Stomach (tissue), 9 donors: ENCODE data around the gene CDHR5. TPM values are rescaled to one million over a fixed set of nuclear protein-coding genes. Genes with fewer than 3 reads are reported as not detected.
A peak's percentile ranks its signal among the peaks of the same experiment; 100 is the strongest.

Source experiments
- DNase-seq, 2 donors: peaks; one replicate each; pipeline versions ENCODE4 v3.0.0 to v3.0.0-alpha.2; 2013 to 2019
- H3K27ac ChIP-seq, 5 donors: fragments of 200-600 bp in 4 of 5; sonication (generic) in 4 of 5; one replicate each; pipeline ENCODE4 v1.5.1; 2013 to 2019; ENCODE audit warnings: mild to moderate bottlenecking in 1 of 5, moderate library complexity in 1 of 5
- H3K27me3 ChIP-seq, 3 donors: fragments of 200-600 bp; sonication (generic); one replicate each; pipeline ENCODE4 v1.5.1; 2017 to 2019; ENCODE audit warnings: mixed run types in 1 of 3
- H3K36me3 ChIP-seq, 4 donors: fragments of 200-600 bp; sonication (generic); 1 replicate in 3 of 4; 2 replicates in 1 of 4; pipeline ENCODE4 v1.5.1; 2016 to 2019
- H3K4me1 ChIP-seq, 4 donors: fragments of 200-600 bp; sonication (generic); one replicate each; pipeline ENCODE4 v1.5.1; 2016 to 2019
- H3K4me3 ChIP-seq, 4 donors: fragments of 200-600 bp; sonication (generic) in 3 of 4; one replicate each; pipeline ENCODE4 v1.5.1; 2016 to 2019; ENCODE audit warnings: mild to moderate bottlenecking in 1 of 4
- H3K9me3 ChIP-seq, 4 donors: fragments of 200-600 bp; sonication (generic); one replicate each; pipeline ENCODE4 v1.5.1; 2016 to 2019
- CTCF ChIP-seq, 7 experiments: fragments of 450-650 bp in 4 of 7; fragments of 200-600 bp in 3 of 7; sonication (generic) in 3 of 7; IDR thresholded peaks; one replicate each; pipeline ENCODE4 v1.5.1; 2016 to 2019; ENCODE audit warnings: antibody characterized with exemption in 7 of 7, control low read depth in 2 of 7, mild to moderate bottlenecking in 1 of 7
- EP300 ChIP-seq: sonication (generic); formaldehyde crosslinking; IDR thresholded peaks from one replicate; pipeline ENCODE4 v1.6.1; 2017; ENCODE audit warnings: antibody characterized with exemption
- POLR2A ChIP-seq, 4 donors: fragments of 450-650 bp; IDR thresholded peaks; one replicate each; pipeline ENCODE4 v1.6.1; 2016; ENCODE audit warnings: antibody characterized with exemption in 4 of 4, control low read depth in 2 of 4, mild to moderate bottlenecking in 1 of 4, moderate library complexity in 1 of 4
- POLR2AphosphoS5 ChIP-seq, 3 donors: sonication (generic); formaldehyde crosslinking; IDR thresholded peaks; one replicate each; pipeline ENCODE4 v1.6.1; 2016; ENCODE audit warnings: antibody characterized with exemption in 3 of 3
- WGBS, 5 donors: extraction: QIAGEN DNeasy Blood & Tissue Kit in 3 of 5; methylation state at CpG; one replicate each; pipeline versions ENCODE4 v1.1.5 to v1.1.7; 2013 to 2018; 5-methylcytosine and 5-hydroxymethylcytosine counted together
- intact Hi-C: fragments of 100-400 bp; cut with DNase I; formaldehyde crosslinking; loops from one replicate; pipeline ENCODE4 v1.15.1; 2023; ENCODE audit warnings: low total_unique reads
- polyA plus RNA-seq, 3 donors: library from polyadenylated mRNA; stranded (reverse); fragments of 200-250 nt; gene quantifications; one replicate each; pipeline ENCODE4 v1.2.3, GENCODE V29; 2013
- total RNA-seq, 5 donors: library from RNA; depleted of rRNA; stranded (reverse); fragments of >200 nt; gene quantifications; one replicate each; pipeline versions ENCODE4 v1.1.0 to v1.2.3, GENCODE V29; 2014 to 2016
- donor health status: healthy with polysubstance abuse.
- donor health status: Bipolar disorder and iron deficiency.
- donor health status: healthy.

CDHR5 gene
- total and polyA plus RNA-seq, 8 donors: 0.38 to 92.1 (median 2.8) TPM

GRCh38 chr11:630871-631270 lies 6.1 kb upstream of the CDHR5 start:
- H3K4me3 ChIP-seq: no peak overlapping the region
- peaks cover 0 to 6% (median 0%) of the 10 kb centered on the region in 4 donors for H3K36me3 ChIP-seq
- H3K9me3 ChIP-seq: no peaks in the 10 kb centered on the region
- peaks cover 0 to 18% (median 15%) of the 10 kb centered on the region in 3 donors for H3K27me3 ChIP-seq
- TF ChIP-seq CTCF (IDR thresholded peaks at IDR 0.05): no peak
- no peak for TF ChIP-seq POLR2A (IDR thresholded peaks at IDR 0.05)
- no peak for TF ChIP-seq POLR2AphosphoS5 (IDR thresholded peaks at IDR 0.05)
- peaks cover 10 to 25% (median 17%) of the 10 kb centered on the region in 4 donors for H3K4me1 ChIP-seq
- intact Hi-C loops: no loop called here
- 86 to 95% (median 91%) methylated on average over 5 of the region's 5 CpGs for WGBS, 5 donors
- no peak for DNase-seq
- no peak overlapping the region for H3K27ac ChIP-seq

- Histone ChIP-seq H3K4me3 (no peak overlapping the region), H3K27ac (peak overlapping the region in 2 of 5 donors; percentile 35 to 70), H3K4me1 (peaks cover 26 to 41% (median 32%) of the 10 kb centered on the region in 4 donors), H3K36me3 (peaks cover 0 to 6% (median 0%) of the 10 kb centered on the region in 4 donors), H3K9me3 (no peaks in the 10 kb centered on the region), H3K27me3 (peaks cover 0 to 34% (median 29%) of the 10 kb centered on the region in 3 donors)
- intact Hi-C loops: no loop called here
- TF ChIP-seq POLR2A (IDR thresholded peaks at IDR 0.05) (no peak), CTCF (IDR thresholded peaks at IDR 0.05) (peak in 1 of 7 experiments; percentile 13), EP300 (no peak)
- 43 to 51% (median 51%) methylated on average over 10 of the region's 10 CpGs for WGBS, 5 donors
- peak in 1 of 2 donors; percentile 62 for DNase-seq
Measured at GRCh38 chr11:629237-629583, 4.5 kb upstream of the CDHR5 start.

- 93 to 96% (median 95%) methylated on average over 31 of the region's 31 CpGs for WGBS, 5 donors
- peak in 1 of 2 donors; percentile 6 for DNase-seq
- H3K4me1 ChIP-seq: peaks cover 27 to 47% (median 35%) of the 10 kb centered on the region in 4 donors
- no peak overlapping the region for H3K4me3 ChIP-seq
- peaks cover 0 to 45% (median 29%) of the 10 kb centered on the region in 3 donors for H3K27me3 ChIP-seq
- no peaks in the 10 kb centered on the region for H3K9me3 ChIP-seq
- H3K36me3 ChIP-seq: peaks cover 0 to 10% (median 1%) of the 10 kb centered on the region in 4 donors
- intact Hi-C loops: no loop called here
- peak overlapping the region in 2 of 5 donors; percentile 12 to 70 for H3K27ac ChIP-seq
- no peak for TF ChIP-seq EP300
- TF ChIP-seq POLR2AphosphoS5 (IDR thresholded peaks at IDR 0.05): no peak
- no peak for TF ChIP-seq POLR2A (IDR thresholded peaks at IDR 0.05)
- no peak for TF ChIP-seq CTCF (IDR thresholded peaks at IDR 0.05)
Measured at GRCh38 chr11:628056-628455, 3.3 kb upstream of the CDHR5 start.

GRCh38 chr11:627308-627576 lies 2.5 kb upstream of the CDHR5 start:
- Histone ChIP-seq H3K4me1 (peaks cover 27 to 47% (median 35%) of the 10 kb centered on the region in 4 donors), H3K4me3 (no peak overlapping the region), H3K27me3 (peaks cover 0 to 45% (median 29%) of the 10 kb centered on the region in 3 donors), H3K36me3 (peaks cover 0 to 14% (median 3%) of the 10 kb centered on the region in 4 donors), H3K27ac (peak overlapping the region in 1 of 5 donors; percentile 24), H3K9me3 (no peaks in the 10 kb centered on the region)
- no peak for DNase-seq
- TF ChIP-seq POLR2A (IDR thresholded peaks at IDR 0.05): no peak
- TF ChIP-seq POLR2AphosphoS5 (IDR thresholded peaks at IDR 0.05): no peak
- TF ChIP-seq EP300: no peak
- no peak for TF ChIP-seq CTCF (IDR thresholded peaks at IDR 0.05)
- intact Hi-C loops: no loop called here
- WGBS, 5 donors: 23 to 85% (median 52%) methylated on average over 4 to 28 of the region's 28 CpGs
